Activated T-cell treated with anti-CD3 and anti-CD28 coated beads, Interleukin-2, amount 50 U/mL, for 1 hour (primary cell): ENCODE results near the gene LRRC18.

Experiments used
- DNase-seq: peaks from one replicate; pipeline ENCODE4 v3.0.0-alpha.2; 2020

Gene LRRC18

GRCh38 chr10:48945441-48946130 is 5.9 kb upstream of the LRRC18 start:
- DNase-seq, result no peak

GRCh38 chr10:48944171-48944570 is 4.5 kb upstream of the LRRC18 start:
- DNase-seq, result no peak

GRCh38 chr10:48943096-48943495 is 3.5 kb upstream of the LRRC18 start:
- no peak for DNase-seq

GRCh38 chr10:48941427-48942075 is 1.9 kb upstream of the LRRC18 start:
- DNase-seq, result no peak

- no peak for DNase-seq
Measured at GRCh38 chr10:48940958-48941357, 1.3 kb upstream of the LRRC18 start.

- no peak for DNase-seq
Measured at GRCh38 chr10:48940372-48940771, 732 bp upstream of the LRRC18 start.

GRCh38 chr10:48938990-48939536 is 577 bp downstream of the LRRC18 start:
- no peak for DNase-seq

- no peak for DNase-seq
Measured at GRCh38 chr10:48938281-48938680, 1.4 kb downstream of the LRRC18 start.

- no peak for DNase-seq
Measured at GRCh38 chr10:48937796-48938195, 1.8 kb downstream of the LRRC18 start.

- no peak for DNase-seq
Measured at GRCh38 chr10:48935577-48935976, 4.1 kb downstream of the LRRC18 start.

GRCh38 chr10:48934672-48935501 is 4.8 kb downstream of the LRRC18 start:
- no peak for DNase-seq

GRCh38 chr10:48932831-48933664 is 6.6 kb downstream of the LRRC18 start:
- no peak for DNase-seq

- DNase-seq, result no peak
Measured at GRCh38 chr10:48931188-48931587, 8.5 kb downstream of the LRRC18 start.

- no peak for DNase-seq
Measured at GRCh38 chr10:48929413-48929990, 10.1 kb downstream of the LRRC18 start.

- DNase-seq, result no peak
Measured at GRCh38 chr10:48926764-48927540, 12.7 kb downstream of the LRRC18 start.

GRCh38 chr10:48926255-48926654 is 13.4 kb downstream of the LRRC18 start:
- DNase-seq, result no peak

GRCh38 chr10:48924988-48925387 is 14.7 kb downstream of the LRRC18 start:
- no peak for DNase-seq

GRCh38 chr10:48923748-48924147 is 15.9 kb downstream of the LRRC18 start:
- no peak for DNase-seq

GRCh38 chr10:48913674-48914073 is 26.0 kb downstream of the LRRC18 start:
- no peak for DNase-seq

GRCh38 chr10:48910548-48910947 is 29.1 kb downstream of the LRRC18 start:
- no peak for DNase-seq

GRCh38 chr10:48907730-48908129 is 31.9 kb downstream of the LRRC18 start:
- no peak for DNase-seq
